ENCODE data around the gene PNPLA1.

The PNPLA1 gene, protein sequence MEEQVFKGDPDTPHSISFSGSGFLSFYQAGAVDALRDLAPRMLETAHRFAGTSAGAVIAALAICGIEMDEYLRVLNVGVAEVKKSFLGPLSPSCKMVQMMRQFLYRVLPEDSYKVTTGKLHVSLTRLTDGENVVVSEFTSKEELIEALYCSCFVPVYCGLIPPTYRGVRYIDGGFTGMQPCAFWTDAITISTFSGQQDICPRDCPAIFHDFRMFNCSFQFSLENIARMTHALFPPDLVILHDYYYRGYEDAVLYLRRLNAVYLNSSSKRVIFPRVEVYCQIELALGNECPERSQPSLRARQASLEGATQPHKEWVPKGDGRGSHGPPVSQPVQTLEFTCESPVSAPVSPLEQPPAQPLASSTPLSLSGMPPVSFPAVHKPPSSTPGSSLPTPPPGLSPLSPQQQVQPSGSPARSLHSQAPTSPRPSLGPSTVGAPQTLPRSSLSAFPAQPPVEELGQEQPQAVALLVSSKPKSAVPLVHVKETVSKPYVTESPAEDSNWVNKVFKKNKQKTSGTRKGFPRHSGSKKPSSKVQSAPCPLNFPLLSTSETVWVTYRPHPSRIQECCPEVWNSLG

DNA sequence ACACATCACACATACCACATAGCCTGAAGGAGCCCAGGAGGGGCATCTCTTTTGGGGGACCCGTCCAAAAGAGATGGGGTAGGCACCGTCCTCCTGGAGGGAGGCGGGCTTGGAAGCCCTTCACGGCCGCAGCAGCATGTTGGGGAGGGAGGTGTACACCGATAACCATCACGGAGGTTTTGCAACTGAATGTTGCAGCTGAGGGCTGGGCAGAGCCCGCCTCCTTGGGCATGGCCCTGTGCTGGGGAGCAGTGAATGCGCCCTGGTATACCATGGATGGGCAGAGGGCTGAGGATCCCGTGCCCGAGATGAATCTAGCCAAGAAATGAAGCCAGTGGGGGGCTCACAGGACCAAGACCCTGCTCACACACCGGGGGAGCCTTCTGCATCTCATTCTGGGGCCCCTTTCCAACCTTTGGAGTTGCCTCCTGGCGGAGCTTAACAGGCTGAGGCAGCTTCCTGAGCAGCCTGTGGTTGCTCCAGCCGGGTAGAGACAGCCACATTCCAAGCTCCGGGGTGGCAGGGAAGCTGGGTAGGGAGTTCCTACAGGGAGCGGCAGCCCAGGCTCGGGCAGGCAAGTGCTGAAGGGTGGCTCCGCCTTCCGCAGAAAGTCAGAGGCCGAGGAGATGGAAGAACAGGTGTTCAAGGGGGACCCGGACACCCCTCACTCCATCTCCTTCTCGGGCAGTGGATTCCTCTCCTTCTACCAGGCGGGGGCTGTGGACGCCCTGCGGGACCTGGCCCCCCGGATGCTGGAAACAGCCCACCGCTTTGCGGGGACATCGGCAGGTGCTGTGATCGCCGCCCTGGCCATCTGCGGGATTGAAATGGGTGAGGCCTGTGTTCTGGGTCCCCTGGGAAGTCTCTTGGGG, at the start of gene PNPLA1:
TSS of gene PNPLA1 (plus strand) at position 227 of the 872 bp plus-strand sequence. CDS start at position 627, 400 bp downstream.
- no peak for DNase-seq (ENCODE audit: low read depth, low spot score)

DNA sequence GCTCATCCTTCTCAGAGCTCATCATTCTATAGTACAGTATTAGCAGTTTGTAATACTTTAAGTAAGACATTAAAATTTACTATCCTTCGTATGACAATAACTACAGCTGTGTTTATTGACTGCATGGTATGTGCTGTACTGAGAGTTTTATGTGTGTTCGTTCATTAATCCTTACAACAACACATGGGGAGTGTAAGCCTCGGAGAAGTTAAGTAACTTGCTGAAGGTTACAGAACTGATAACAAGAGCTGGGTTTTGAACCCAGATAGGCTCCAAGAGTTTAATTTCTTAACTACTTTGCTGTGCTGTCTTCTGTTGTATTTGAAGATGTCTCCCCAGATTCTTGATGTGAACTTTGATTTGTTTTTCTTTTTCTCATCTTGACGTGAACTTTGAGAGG, 49.6 kb upstream of the PNPLA1 start:
- DNase-seq (ENCODE audit: low read depth, low spot score) = no peak

- no peak for DNase-seq (ENCODE audit: low read depth, low spot score)
Measured at GRCh38 chr6:36221674-36222073, 48.2 kb upstream of the PNPLA1 start.

- DNase-seq (ENCODE audit: low read depth, low spot score) = no peak
Measured at GRCh38 chr6:36222924-36223323, 46.9 kb upstream of the PNPLA1 start.

DNA sequence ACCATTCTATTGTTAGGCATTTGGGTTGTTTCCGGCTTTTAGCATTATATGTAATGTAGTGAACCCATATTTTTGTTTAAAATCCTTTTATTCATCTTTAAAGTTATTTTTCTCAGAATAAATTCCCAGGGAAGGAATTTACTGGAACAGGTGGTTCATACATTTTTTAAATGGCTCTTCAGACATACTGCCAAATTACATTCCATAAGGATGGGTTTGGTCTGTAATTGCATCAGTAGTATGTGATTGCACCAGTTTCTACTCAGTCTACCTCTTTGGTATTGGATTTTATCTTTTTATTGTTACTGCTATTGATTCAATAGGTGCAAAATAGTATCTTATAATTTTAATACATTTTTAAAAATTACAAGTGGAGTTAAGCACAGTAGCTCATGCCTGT, 46.2 kb upstream of the PNPLA1 start:
- DNase-seq (ENCODE audit: low read depth, low spot score) = no peak

DNA sequence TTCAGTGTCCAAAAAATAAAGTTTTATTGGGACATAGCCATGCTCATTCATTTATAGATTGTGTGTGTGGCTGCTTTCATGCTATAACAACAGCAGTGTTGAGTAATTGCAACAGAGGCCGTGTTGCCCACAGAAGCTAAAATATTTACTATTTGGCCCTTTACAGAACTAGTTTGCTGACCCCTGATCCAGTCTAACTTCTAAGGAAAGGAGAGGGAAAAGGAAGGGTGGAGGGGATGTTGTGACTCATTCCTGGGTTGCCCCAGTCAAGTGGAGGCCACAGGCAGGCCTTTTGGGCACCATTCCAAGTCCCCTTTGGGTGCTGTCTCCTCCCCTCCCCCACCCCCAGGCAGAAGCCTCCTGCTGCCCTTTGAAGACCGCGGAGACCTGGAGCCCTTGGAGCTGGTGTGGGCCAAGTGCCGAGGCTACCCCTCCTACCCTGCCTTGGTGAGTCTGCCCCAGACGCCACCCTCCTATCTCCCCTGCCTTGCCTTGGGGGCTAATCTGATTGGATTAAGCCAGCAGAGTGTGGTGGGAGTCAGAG, 44.9 kb upstream of the PNPLA1 start:
- no peak for DNase-seq (ENCODE audit: low read depth, low spot score)

- no peak for DNase-seq (ENCODE audit: low read depth, low spot score)
Measured at GRCh38 chr6:36226438-36227047, 43.3 kb upstream of the PNPLA1 start.

GRCh38 chr6:36227379-36228228, 42.3 kb upstream of the PNPLA1 start:
- DNase-seq (ENCODE audit: low read depth, low spot score) = no peak

DNA sequence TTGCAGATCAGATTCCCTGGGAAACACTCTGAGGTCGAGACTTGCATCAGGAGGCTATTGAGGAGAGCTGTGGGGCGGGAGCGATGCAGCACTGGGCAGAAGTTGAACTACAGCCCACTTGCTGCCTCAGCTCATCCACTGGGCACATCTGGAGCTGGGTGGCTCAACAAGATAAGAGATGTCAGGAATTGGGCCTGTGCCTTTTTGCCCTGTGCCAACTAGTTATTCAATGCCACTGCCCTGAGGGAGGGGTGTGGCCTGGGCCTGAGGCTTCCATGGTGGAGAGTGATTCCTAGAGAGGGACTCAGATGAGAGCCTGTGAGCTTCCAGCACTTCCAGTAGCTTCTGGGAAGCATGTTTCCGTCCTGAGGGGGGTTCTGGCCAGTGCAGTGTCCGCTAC, 40.6 kb upstream of the PNPLA1 start:
- DNase-seq (ENCODE audit: low read depth, low spot score) = no peak

DNA sequence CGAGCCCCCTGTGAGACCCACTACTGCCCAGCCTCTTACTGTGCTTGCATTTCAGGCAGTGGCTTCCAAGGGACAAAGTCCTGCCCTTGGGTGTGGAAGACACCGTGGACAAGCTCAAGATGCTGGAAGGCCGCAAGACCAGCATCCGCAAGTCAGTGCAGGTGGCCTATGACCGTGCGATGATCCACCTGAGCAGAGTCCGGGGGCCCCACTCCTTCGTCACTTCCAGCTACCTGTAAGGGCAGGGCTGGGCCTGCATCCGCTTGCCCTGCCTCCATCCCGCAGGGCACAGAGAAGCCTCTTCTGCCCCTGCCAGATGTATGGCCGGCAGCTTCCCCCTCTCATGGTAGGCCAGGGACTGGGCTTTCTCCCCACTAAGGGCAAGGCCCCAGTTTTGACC, 39.5 kb upstream of the PNPLA1 start:
- no peak for DNase-seq (ENCODE audit: low read depth, low spot score)

GRCh38 chr6:36232172-36232571, 37.7 kb upstream of the PNPLA1 start:
- DNase-seq (ENCODE audit: low read depth, low spot score) = no peak

DNA sequence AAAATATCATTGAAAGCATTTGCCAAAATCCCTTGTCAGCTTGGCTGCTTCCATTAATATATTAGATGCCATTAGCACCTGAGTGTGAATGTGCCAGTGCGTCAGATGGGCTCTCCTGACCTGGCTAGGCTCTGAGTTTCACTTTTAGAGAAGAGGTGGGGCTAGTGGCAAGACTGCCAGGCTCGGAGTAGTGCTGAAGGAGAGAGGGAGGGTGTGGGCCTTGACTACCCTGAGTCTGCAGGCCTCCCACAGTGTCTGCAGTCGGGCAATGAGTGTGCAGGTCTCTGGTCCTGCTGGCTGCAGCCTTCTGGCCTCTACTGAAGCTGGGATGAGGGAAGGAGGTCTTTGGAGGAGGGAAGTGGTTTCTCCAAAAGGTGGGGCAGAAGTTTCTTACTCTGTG, 34.6 kb upstream of the PNPLA1 start:
- DNase-seq (ENCODE audit: low read depth, low spot score) = no peak

- no peak for DNase-seq (ENCODE audit: low read depth, low spot score)
Measured at GRCh38 chr6:36235862-36236261, 34.0 kb upstream of the PNPLA1 start.

DNA sequence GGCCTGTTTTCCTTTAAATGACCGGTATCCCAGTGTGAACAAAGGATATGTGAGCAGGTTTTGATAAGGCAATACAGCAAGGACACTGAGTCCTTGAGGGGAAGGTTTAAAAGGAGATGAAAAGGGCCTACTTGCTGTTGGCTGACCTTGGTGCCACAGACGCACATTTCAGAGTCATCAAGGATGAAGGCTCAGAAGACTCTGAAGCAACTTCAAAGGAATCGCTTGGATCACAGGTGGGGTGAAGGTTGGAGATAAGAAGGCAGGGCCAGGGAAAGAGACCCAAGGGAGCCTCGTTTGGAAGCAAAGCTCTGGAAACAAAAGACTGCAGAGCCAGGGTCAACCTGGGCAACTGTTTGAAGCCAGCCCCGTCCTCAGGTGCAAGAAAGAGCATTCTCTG, 30.1 kb upstream of the PNPLA1 start:
- DNase-seq (ENCODE audit: low read depth, low spot score) = no peak

DNA sequence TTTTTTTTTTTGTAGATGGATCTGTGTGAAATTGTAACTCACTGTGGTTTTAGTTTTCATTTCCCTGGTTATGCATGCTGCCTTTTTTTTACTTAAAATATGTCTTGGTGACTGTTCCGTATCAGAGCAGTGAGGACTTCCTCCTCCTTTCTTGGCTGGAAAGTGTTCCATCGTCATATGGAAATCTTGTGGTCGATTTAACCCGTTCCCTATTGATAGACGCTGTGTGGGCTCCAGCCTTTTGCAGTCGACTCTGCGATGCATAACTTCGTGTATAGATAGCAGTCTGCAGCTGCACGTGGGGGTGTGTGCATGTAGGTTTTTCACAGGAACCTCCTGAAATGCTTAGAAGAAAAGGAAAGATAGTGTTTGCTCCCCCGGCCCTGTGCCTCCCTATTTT, 28.1 kb upstream of the PNPLA1 start:
- DNase-seq (ENCODE audit: low read depth, low spot score) = no peak

- no peak for DNase-seq (ENCODE audit: low read depth, low spot score)
Measured at GRCh38 chr6:36242161-36242560, 27.7 kb upstream of the PNPLA1 start.

- DNase-seq (ENCODE audit: low read depth, low spot score) = no peak
Measured at GRCh38 chr6:36242626-36243025, 27.2 kb upstream of the PNPLA1 start.

- no peak for DNase-seq (ENCODE audit: low read depth, low spot score)
Measured at GRCh38 chr6:36243562-36244212, 26.2 kb upstream of the PNPLA1 start.

DNA sequence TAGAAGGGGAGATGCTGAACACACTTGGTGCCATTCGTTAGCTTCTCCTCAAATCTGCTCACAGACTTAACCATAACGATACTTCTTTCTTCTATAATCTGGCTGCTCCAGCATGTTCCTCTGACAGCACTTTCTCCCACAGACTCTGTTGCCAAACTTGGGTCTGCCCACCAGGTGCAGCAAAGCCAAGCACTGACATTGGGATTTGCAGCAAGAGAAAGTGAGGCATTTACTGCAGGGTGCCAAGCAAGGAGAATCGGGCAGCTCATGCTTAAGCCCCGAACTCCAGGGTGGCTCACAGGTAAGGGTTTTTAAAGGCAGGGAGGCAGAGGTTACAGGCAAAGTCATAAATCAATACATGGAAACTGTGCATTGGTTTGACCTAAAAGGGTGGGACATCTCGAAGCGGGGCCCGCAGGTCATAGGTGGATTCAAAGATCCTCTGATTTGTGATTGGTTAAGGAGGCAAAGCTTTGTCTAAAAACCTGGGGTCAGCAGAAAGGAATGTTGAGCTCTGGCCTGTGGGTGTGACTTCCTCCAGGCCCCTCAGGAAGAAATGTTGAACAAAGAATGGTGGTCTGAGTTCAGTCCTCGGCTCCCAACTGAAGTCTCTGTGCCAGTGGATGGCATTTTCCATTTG, 25.1 kb upstream of the PNPLA1 start:
- DNase-seq (ENCODE audit: low read depth, low spot score) = no peak

GRCh38 chr6:36245572-36246061, 24.2 kb upstream of the PNPLA1 start:
- no peak for DNase-seq (ENCODE audit: low read depth, low spot score)
